Thyroid gland (tissue), 4 donors: ENCODE data around the gene NFKB1.

Source experiments
- POLR2A ChIP-seq, 2 donors: fragments of 450-650 bp; IDR thresholded peaks; one replicate each; pipeline ENCODE4 v1.6.1; 2017; ENCODE audit warnings: antibody characterized with exemption in 2 of 2, mild to moderate bottlenecking in 2 of 2, moderate library complexity in 1 of 2
- TF ChIP-seq, protein P1 (sequence below), 6 experiments: fragments of 200-600 bp in 3 of 6; fragments of 450-650 bp in 3 of 6; sonication (generic) in 3 of 6; IDR thresholded peaks; one replicate each; pipeline ENCODE4 v1.5.1; 2016 to 2019; ENCODE audit warnings: antibody characterized with exemption in 6 of 6, mild to moderate bottlenecking in 2 of 6, inconsistent platforms in 1 of 6, moderate library complexity in 1 of 6

DNA sequence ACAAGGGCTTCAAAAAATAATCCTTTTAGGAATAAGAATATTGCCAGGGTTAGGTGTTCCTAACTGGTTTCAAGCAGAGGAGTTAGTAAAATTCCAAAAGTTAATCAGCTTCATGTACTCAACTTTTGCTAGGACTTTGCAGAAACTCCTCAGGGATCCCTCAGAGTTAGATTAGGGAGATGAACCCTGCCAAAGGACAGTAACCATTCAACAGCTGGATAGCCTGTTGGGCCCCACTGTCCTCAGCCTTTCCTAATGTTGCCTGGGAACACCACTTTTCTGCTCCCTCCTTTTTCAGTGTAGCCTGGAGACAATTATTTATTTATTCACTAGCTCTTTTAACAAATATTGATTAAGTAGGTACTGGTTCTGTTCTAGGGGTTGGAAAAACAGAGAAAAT lies 53.8 kb downstream of the NFKB1 start:
- TF ChIP-seq, protein P1, sequence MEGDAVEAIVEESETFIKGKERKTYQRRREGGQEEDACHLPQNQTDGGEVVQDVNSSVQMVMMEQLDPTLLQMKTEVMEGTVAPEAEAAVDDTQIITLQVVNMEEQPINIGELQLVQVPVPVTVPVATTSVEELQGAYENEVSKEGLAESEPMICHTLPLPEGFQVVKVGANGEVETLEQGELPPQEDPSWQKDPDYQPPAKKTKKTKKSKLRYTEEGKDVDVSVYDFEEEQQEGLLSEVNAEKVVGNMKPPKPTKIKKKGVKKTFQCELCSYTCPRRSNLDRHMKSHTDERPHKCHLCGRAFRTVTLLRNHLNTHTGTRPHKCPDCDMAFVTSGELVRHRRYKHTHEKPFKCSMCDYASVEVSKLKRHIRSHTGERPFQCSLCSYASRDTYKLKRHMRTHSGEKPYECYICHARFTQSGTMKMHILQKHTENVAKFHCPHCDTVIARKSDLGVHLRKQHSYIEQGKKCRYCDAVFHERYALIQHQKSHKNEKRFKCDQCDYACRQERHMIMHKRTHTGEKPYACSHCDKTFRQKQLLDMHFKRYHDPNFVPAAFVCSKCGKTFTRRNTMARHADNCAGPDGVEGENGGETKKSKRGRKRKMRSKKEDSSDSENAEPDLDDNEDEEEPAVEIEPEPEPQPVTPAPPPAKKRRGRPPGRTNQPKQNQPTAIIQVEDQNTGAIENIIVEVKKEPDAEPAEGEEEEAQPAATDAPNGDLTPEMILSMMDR (IDR thresholded peaks at IDR 0.05), result no peak
- TF ChIP-seq POLR2A (IDR thresholded peaks at IDR 0.05), result no peak
